Stimulated activated CD8-positive, alpha-beta memory T cell treated with anti-CD3 and anti-CD28 coated beads, Interleukin-15, amount 100 ng/mL, for 48 hours (primary cell): Measurements from ENCODE around the gene UQCC2.

ENCODE experiments used
- DNase-seq, 2 donors: peaks; one replicate each; pipeline ENCODE4 v3.0.0-alpha.2; 2020; ENCODE audit warnings: low read depth in 2 of 2

Gene UQCC2

GRCh38 chr6:33725891-33726673 is 14.6 kb upstream of the UQCC2 start:
- no peak for DNase-seq

DNA sequence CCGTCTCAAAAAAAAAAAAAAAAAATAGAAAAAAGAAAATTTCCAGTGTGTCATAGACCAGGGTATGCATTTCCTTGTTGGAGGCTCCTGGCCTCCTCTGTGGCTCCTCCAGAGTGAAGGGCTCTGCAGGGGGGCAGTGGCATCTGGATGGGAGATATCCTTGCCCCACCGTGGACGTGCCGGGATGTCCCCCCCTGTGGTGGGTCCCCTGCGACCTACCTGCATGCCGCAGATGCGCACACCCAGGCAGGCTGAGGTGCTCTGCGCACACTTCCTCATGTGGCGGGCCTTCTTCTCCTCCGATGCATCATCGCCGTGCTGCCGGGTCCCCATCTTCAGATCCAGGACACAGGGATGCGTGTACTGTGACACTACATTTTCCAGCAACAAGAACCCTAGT is 13.7 kb upstream of the UQCC2 start:
- DNase-seq = no peak

DNA sequence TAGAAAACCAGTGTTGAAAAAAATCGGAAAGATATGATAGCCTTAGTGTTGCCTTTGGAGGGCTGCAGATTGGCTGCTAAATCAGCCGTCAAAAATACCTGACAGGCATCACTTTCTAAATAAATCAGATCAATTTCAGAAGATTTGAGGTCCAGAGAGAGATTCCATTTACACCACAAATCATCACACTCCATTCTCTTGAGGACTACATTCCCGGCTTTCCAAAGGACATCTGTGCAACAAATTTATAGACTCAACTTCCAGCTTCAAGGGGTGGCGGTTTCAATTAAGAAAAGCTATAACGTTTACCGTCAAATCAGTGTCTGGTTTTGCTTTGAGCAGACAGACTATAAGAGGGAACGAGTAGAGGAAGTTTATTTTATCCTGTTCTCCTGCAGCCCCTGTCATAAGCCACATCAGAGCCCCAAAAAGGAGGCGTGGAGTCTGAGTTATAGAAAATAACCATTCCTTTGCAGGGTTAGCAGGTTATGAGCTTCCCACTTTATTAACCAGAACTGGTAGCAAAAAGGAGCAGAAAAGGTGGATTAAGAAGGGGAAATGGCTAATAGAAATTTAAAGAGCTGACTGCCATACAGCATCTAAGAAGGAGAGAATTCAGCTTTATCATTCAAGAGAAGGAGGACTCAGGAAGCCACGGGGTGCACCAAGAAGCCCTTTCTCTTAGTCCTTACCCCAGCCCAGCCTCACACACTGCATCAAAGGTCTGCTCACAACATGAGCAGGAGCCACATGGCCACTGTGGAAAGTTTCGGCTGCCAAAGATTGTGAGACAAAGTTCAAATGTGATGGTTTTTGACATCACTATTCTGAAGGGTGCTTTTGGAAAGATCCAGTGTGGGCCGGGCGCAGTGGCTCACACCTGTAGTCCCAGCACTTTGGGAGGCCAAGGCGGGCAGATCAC is 12.9 kb upstream of the UQCC2 start:
- DNase-seq = no peak

- no peak for DNase-seq
Observed at GRCh38 chr6:33723371-33724085, 12.0 kb upstream of the UQCC2 start.

- DNase-seq = no peak
Observed at GRCh38 chr6:33722103-33722623, 10.7 kb upstream of the UQCC2 start.

DNA sequence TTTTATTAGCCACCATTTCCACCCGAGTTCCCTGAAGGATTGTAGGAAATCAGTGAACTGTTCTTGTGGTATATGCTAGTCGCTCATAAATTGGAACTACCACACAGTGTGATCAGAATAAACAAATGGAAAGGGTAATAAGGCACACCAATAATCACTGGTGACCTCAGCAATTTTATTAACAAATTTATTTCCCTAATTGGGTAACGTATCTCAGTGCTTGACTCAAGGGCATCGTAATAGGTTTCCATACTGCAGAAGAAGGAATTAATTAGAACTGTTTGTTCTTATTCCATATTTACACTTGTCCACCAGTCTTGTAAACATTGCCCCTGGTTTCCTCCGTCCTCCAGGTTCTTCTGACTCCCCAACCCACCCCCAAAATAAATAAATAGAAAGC is 10.0 kb upstream of the UQCC2 start:
- no peak for DNase-seq

GRCh38 chr6:33720998-33721397 is 9.5 kb upstream of the UQCC2 start:
- no peak for DNase-seq

DNA sequence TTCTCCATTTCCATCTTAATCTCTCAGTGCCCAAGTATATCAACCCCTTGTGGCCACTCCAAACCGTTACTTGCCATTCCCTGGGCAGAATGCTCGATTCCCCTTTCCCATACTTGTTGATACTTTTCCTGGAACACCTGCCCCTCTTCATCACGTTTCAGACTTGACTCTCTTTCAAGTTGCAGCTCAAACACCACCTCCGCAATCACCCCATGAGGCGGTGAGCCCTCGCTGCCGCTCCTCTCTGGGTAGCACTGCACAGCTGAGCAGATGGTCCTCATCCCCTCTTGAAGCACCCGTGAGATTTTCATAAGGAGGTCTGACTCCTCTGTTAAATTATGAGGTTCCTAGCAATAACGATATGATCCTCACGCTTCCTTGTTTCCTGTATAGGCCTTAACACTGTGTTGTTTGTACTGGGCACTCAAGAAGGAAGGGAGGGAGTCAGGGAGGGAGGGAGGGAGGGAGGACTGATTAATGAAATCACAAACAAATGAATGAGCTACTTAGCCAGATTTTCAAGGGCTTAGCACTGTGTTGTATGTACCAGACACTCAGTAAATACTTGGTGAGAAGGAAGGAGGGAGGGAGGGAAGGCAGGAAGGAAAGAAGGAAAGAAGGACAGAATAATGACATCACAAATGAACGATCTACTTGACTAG is 8.0 kb upstream of the UQCC2 start:
- DNase-seq = no peak

DNA sequence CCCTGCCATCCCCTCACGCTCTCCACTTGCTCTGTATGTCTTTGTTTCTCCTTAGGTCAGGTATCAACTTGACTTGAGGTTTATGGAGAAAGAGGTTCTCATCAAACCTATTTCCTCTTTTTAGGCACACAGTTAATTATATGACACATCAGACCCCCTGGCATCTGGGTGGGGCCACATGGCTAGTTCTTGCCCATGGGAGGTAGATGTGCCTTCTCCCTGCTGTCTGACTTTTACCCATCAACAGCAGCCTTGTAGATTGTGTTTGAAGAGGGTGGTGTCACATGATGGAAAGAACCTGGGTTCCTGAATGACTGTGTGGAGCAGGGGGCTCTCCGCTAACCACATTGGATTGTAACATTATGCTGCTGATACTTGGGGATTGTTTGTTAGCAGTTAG is 7.2 kb upstream of the UQCC2 start:
- DNase-seq = no peak

DNA sequence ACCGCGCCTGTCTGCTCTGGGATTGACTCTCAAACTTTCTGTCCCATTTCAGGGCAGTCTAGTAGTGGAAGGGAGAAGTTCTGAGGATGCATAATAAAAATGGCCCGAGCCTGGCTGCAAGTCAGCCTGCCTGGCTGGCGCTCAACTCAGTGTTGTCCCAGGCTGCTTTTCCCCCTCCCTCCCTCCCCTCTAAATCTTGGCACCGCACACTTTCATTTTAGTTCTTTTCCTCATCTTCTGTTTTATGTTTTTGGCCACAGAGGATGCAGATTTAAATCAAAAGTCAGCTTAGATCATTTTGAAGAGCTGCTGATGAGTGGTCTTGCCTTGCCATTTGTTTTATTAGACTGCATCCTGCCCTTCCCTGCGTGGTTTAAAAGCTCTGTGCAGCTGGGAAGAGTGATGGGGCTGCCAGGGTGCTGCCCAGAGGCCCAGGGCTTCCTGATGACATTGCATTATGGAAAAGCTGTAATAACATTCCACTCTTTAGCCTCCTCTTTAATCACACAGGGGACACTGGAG is 6.5 kb upstream of the UQCC2 start:
- no peak for DNase-seq

- no peak for DNase-seq
Observed at GRCh38 chr6:33716890-33717632, 5.6 kb upstream of the UQCC2 start.

DNA sequence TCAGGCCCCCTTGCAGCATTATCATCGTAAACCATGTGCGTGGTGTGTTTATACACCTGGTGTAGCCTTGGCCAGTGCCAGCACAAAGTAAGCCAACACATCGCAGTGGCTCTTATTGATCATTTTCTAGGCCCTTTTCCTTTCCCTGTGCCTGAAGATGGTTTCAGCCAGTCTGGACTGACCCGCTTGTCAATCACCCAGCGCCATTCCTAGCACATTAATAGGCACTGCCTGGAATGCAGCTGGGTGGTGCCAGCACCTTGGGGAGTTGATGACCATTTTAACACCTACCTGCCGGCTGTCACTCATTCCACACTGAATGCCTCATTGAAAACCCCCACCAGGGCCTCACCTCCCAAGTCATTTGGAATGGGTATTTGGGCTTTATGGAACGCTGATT is 4.9 kb upstream of the UQCC2 start:
- DNase-seq = no peak

DNA sequence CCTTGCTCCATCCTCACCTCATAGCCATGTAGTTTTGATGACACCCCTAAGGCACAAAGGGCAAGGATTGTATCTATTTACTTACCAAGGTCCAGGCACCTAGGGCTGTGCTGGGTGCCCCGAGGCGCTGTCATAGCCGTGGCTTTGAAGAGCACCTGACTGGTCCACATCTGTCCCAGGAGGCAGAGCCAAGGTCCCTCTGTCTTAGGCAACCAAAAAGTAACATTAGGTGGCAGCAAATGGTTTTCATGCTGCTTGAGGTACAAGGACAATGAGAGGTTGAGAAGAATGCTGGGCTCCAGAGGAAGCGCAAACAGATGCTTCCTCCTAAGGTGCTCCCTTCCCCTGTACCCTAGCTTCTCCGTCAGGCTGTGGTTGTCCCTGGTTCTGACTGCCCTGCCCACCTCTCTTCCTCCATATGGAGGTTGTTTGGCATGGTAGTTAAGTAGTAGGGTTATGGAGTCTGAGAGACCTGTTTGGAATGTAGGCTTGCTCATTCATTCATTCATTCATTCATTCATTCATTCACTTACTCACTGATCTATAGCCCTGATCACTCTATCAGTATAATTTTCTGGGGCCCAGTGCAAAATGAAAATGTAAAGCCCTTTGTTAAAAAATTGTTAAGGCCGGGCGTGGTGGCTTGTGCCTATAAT is 3.0 kb upstream of the UQCC2 start:
- no peak for DNase-seq

DNA sequence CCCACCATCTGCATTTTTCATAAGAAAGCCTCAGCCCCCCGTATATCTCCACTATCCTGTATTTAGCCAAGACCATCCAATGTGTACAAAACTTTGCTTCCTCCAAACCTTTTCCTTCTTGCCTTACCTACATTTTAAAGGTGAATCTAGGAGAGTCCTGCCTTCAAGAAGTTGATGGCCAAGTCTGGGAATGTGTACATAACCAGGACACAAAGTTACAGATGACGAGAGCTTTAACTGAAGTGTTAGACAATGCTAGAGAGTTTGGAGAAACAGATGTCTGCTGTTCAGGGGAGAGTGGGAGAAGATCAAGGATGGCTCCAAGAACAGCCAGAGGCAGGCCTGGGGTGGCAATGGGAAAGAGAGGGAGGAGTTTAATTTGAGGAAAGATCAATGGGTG is 2.3 kb upstream of the UQCC2 start:
- DNase-seq = no peak

DNA sequence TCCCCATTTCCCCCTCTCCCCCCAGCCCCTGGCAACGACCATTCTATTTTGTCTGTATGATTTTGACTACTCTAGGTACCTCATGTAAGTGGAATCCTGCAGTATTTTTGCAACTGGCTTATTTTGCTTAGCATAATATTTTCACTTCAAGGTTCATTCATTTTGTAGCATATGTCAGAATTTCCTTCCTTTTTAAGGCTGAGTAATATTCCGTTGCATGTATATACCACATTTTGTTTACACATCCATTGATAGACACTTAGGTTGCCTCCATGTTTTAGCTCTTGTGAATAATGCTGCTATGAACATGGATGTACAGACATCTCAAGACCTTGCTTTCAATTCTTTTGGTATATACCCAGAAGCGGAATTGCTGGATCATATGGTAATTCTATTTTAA is 1.4 kb upstream of the UQCC2 start:
- no peak for DNase-seq

DNA sequence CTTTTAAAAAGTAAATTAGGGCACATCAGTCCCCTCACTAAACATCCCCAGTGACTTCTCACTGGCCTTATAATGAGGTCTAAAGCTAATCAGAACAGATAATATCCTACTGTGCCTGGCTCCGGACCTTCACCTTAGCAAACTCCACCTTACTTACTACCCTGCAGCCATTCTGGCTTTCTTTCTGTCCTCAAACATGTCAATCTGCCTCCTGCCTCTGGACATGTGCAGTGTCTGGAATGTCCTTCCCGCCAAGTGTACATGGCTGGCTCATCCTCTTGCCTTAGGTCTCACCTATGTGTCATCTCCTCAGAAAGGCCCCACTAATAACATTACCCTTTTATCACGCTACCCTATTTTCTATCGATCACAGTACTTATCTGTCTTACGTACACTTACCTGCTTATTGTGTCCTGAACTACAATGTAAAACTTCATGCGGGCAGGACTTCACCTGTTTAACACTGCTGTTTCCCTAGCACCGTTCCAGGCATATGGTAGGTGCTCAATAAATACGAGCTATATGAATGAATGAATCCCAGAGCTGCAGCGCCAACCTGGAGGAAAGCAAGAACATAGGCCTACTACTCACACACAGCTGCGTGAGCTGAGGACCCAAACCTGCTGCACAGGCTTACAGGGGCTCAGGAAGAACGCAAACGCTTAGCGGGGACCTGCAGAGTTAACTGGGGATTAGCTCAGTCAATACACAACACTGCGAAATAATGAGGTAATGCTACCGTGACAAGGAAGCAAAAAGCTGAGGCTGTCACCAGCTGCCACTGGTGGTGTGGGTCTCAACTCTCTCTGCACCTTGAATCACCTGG is 991 bp downstream of the UQCC2 start:
- DNase-seq = no peak

DNA sequence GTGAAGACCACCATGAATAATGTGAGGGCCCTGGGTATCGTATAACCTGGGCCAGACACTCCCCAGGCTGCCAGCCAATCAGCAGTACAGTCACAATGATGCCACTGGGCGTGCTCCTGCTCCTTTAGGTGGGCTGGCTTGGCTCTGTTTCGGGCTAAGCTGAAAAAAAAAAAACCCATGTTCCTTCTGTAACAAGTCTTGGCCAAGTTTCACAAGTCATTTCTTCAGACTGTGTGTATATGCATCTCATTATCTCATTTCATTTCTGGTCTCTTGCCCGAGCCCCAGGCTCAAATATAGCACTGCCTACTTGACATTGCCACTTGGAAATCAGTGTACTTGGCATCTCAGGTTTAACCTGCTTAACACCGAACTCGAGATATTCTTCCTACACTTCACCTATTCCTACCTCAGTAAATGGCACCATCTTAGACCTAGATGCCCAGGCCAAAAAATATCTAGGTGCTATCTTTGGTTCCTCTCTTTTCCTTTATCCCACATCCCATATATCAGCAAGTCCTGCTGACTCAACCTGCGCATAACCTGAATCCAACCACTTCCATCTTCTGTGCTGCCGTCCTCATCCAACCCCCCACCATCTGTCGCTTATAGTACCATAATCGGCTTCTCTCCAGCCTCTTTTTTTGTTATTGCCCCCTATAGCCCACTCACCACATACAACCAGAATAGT is 1.8 kb downstream of the UQCC2 start:
- DNase-seq = no peak

GRCh38 chr6:33708516-33709204 is 2.8 kb downstream of the UQCC2 start:
- no peak for DNase-seq
